ENCODE results near the gene TMEM178B. TPM values are rescaled to one million over a fixed set of nuclear protein-coding genes. Genes with fewer than 3 reads are reported as not detected.

Gene TMEM178B
- total RNA-seq, 2 donors from 2014 or later: 0.92 to 0.95 TPM

GRCh38 chr7:141133646-141134045 lies 59.8 kb downstream of the TMEM178B start:
- Histone ChIP-seq H3K9me3 (peaks cover 7% of the 10 kb centered on the region), H3K36me3 (no peaks in the 10 kb centered on the region), H3K4me3 (no peak overlapping the region), H3K4me1 (ENCODE audit: control insufficient read depth in 1 of 2, low read depth in 2 of 2) (no peaks in the 10 kb centered on the region), H3K27me3 (replicated peaks; ENCODE audit: insufficient read depth) (no peaks in the 10 kb centered on the region), H3K27ac (no peak overlapping the region)
- no peak for TF ChIP-seq CTCF (IDR thresholded peaks at IDR 0.05)
- no peak for ATAC-seq (ENCODE audit: insufficient number of reproducible peaks, low FRiP score, low read depth)
- no peak for DNase-seq (ENCODE audit: low spot score)

- ATAC-seq (ENCODE audit: insufficient number of reproducible peaks, low FRiP score, low read depth) (no peak), DNase-seq (ENCODE audit: low spot score) (no peak)
- no peaks in the 10 kb centered on the region for H3K27me3 ChIP-seq (replicated peaks; ENCODE audit: insufficient read depth)
- H3K4me3 ChIP-seq: no peak overlapping the region
- no peaks in the 10 kb centered on the region for H3K36me3 ChIP-seq
- H3K27ac ChIP-seq: no peak overlapping the region
- H3K9me3 ChIP-seq: no peaks in the 10 kb centered on the region
- TF ChIP-seq CTCF (IDR thresholded peaks at IDR 0.05): no peak
- H3K4me1 ChIP-seq (ENCODE audit: control insufficient read depth in 1 of 2, low read depth in 2 of 2): no peaks in the 10 kb centered on the region
Observed at GRCh38 chr7:141142058-141142457, 68.2 kb downstream of the TMEM178B start.

GRCh38 chr7:141144921-141145629 lies 71.2 kb downstream of the TMEM178B start:
- no peaks in the 10 kb centered on the region for H3K9me3 ChIP-seq
- DNase-seq (ENCODE audit: low spot score) (no peak), ATAC-seq (ENCODE audit: insufficient number of reproducible peaks, low FRiP score, low read depth) (no peak)
- H3K27me3 ChIP-seq (replicated peaks; ENCODE audit: insufficient read depth): no peaks in the 10 kb centered on the region
- H3K4me3 ChIP-seq: no peak overlapping the region
- H3K36me3 ChIP-seq: no peaks in the 10 kb centered on the region
- H3K27ac ChIP-seq: no peak overlapping the region
- no peaks in the 10 kb centered on the region for H3K4me1 ChIP-seq (ENCODE audit: control insufficient read depth in 1 of 2, low read depth in 2 of 2)
- TF ChIP-seq CTCF (IDR thresholded peaks at IDR 0.05): no peak

- H3K4me1 ChIP-seq (ENCODE audit: control insufficient read depth in 1 of 2, low read depth in 2 of 2): no peaks in the 10 kb centered on the region
- no peaks in the 10 kb centered on the region for H3K27me3 ChIP-seq (replicated peaks; ENCODE audit: insufficient read depth)
- ATAC-seq (ENCODE audit: insufficient number of reproducible peaks, low FRiP score, low read depth) (no peak), DNase-seq (ENCODE audit: low spot score) (no peak)
- no peaks in the 10 kb centered on the region for H3K9me3 ChIP-seq
- H3K36me3 ChIP-seq: no peaks in the 10 kb centered on the region
- no peak for TF ChIP-seq CTCF (IDR thresholded peaks at IDR 0.05)
- H3K4me3 ChIP-seq: no peak overlapping the region
- no peak overlapping the region for H3K27ac ChIP-seq
Observed at GRCh38 chr7:141145630-141145982, 71.7 kb downstream of the TMEM178B start.

GRCh38 chr7:141147482-141147881 lies 73.6 kb downstream of the TMEM178B start:
- Histone ChIP-seq H3K4me1 (ENCODE audit: control insufficient read depth in 1 of 2, low read depth in 2 of 2) (no peaks in the 10 kb centered on the region), H3K27me3 (replicated peaks; ENCODE audit: insufficient read depth) (no peaks in the 10 kb centered on the region), H3K4me3 (no peak overlapping the region), H3K27ac (no peak overlapping the region), H3K36me3 (no peaks in the 10 kb centered on the region), H3K9me3 (no peaks in the 10 kb centered on the region)
- TF ChIP-seq CTCF (IDR thresholded peaks at IDR 0.05): no peak
- DNase-seq (ENCODE audit: low spot score) (no peak), ATAC-seq (ENCODE audit: insufficient number of reproducible peaks, low FRiP score, low read depth) (no peak)
